GM12878 (cell line): ENCODE data around the gene ENTPD3. TPM values are rescaled to one million over a fixed set of nuclear protein-coding genes. Genes with fewer than 3 reads are reported as not detected.

Experiments
- ATAC-seq: fragments of 200-7000 bp; cut with Tn5 transposase; 3 replicates; pipeline ENCODE4 v1.9.1; 2020; ENCODE audit warnings: mild to moderate bottlenecking, moderate library complexity
- BruUV-seq: library from RNA; stranded (reverse); fragments of 400-500 nt; replicated peaks from 2 replicates; lab custom pipeline; 2021; lab: Mats Ljungman, UMichigan
- CTCF ChIA-PET: fragments of 300-600 bp; sonication (Branson Sonifier 250); formaldehyde crosslinking; extraction: SDS; loops from one replicate; lab custom pipeline; 2021; ENCODE audit warnings: inconsistent platforms; lab: Yijun Ruan, JAX
- POLR2A ChIA-PET: fragments of 350-600 bp; formaldehyde crosslinking; extraction: SDS; loops from one replicate; lab custom pipeline; 2021; ENCODE audit warnings: inconsistent platforms; lab: Charles Lee
- RAD21 ChIA-PET: fragments of 300-600 bp; sonication (Branson Sonifier 250); formaldehyde crosslinking; loops from one replicate; lab custom pipeline; 2023; ENCODE audit warnings: antibody characterized with exemption; ENCODE audit not compliant: unreplicated experiment; lab: Charles Lee
- SMC1A ChIA-PET: fragments of 300-600 bp; sonication (Branson Sonifier 250); formaldehyde crosslinking; loops from one replicate; lab custom pipeline; 2023; ENCODE audit not compliant: unreplicated experiment, uncharacterized antibody; lab: Charles Lee
- DNase-seq: peaks from one replicate; pipeline ENCODE4 v3.0.0-alpha.2; 2011; ENCODE audit warnings: low read depth, low spot score
- FAIRE-seq: peaks from 3 replicates; lab custom pipeline; 2011; peaks lifted over from hg19 to GRCh38; lab: Jason Lieb, UNC
- H2AFZ ChIP-seq: 2 replicates; pipeline ENCODE4 v1.6.0; 2011; ENCODE audit warnings: low read depth, low read length, control low read depth; ENCODE audit not compliant: control insufficient read depth
- H3K27ac ChIP-seq: 2 replicates; pipeline ENCODE4 v1.5.1; 2011; ENCODE audit warnings: control low read depth; ENCODE audit not compliant: control insufficient read depth, insufficient read depth
- H3K27me3 ChIP-seq, 2 experiments: replicated peaks in 1 of 2; 2 replicates each; pipeline versions ENCODE4 v1.6.0 to v1.6.1; 2011; ENCODE audit warnings: low read length in 1 of 2; ENCODE audit not compliant: control insufficient read depth in 2 of 2, insufficient read depth in 2 of 2
- H3K36me3 ChIP-seq, 2 experiments: 2 replicates each; pipeline ENCODE4 v1.5.1; 2011; ENCODE audit warnings: low read length in 1 of 2; ENCODE audit not compliant: control insufficient read depth in 2 of 2, insufficient read depth in 2 of 2
- H3K4me1 ChIP-seq: 2 replicates; pipeline ENCODE4 v1.6.1; 2011; ENCODE audit warnings: mild to moderate bottlenecking, low read length, moderate library complexity, mixed read lengths; ENCODE audit not compliant: control insufficient read depth, insufficient read depth
- H3K4me2 ChIP-seq: 2 replicates; pipeline ENCODE4 v1.6.0; 2011; ENCODE audit warnings: control low read depth; ENCODE audit not compliant: control insufficient read depth, insufficient read depth
- H3K4me3 ChIP-seq: fragments of 200-600 bp; sonication (generic); 2 replicates; pipeline ENCODE4 v1.5.1; 2016
- H3K79me2 ChIP-seq: 2 replicates; pipeline ENCODE4 v1.6.0; 2011; ENCODE audit warnings: low read length; ENCODE audit not compliant: control insufficient read depth, insufficient read depth
- H3K9ac ChIP-seq: 2 replicates; pipeline ENCODE4 v1.8.0; 2011; ENCODE audit warnings: low read length, control low read depth, mixed read lengths; ENCODE audit not compliant: control insufficient read depth, insufficient read depth
- H3K9me3 ChIP-seq: replicated peaks from 3 replicates; pipeline ENCODE4 v1.5.1; 2011; ENCODE audit warnings: mild to moderate bottlenecking, low read length; ENCODE audit not compliant: control insufficient read depth, insufficient read depth
- H4K20me1 ChIP-seq: 2 replicates; pipeline ENCODE4 v1.6.0; 2011; ENCODE audit not compliant: control insufficient read depth, insufficient read depth
- CHD4 ChIP-seq: fragments of 200-600 bp; sonication (generic); IDR thresholded peaks from 2 replicates; pipeline ENCODE4 v1.6.1; 2016; ENCODE audit warnings: mild to moderate bottlenecking
- CREB1 ChIP-seq: IDR thresholded peaks from 2 replicates; pipeline ENCODE4 v1.6.1; 2012; ENCODE audit warnings: low read depth, mild to moderate bottlenecking, inconsistent platforms
- CREM ChIP-seq: IDR thresholded peaks from 2 replicates; pipeline ENCODE4 v1.6.1; 2014; ENCODE audit warnings: antibody characterized with exemption, low read depth
- EED ChIP-seq: sonication (generic); IDR thresholded peaks from 2 replicates; pipeline ENCODE4 v1.6.1; 2016; ENCODE audit warnings: antibody characterized with exemption, low read depth
- HDAC6 ChIP-seq: fragments of 200-600 bp; sonication (generic); IDR thresholded peaks from one replicate; pipeline ENCODE4 v1.8.0; 2017; ENCODE audit warnings: antibody characterized with exemption; ENCODE audit not compliant: unreplicated experiment
- KAT2A ChIP-seq: conservative IDR thresholded peaks from 2 replicates; pipeline ENCODE4 v1.6.1; 2011; ENCODE audit warnings: low read depth, low read length; ENCODE audit not compliant: control insufficient read depth
- NBN ChIP-seq: fragments of 450-650 bp; IDR thresholded peaks from 2 replicates; pipeline ENCODE4 v1.6.1; 2016
- NFIC ChIP-seq: IDR thresholded peaks from 2 replicates; pipeline ENCODE4 v1.6.1; 2012; ENCODE audit warnings: low read depth, mild to moderate bottlenecking, inconsistent platforms, low read length, moderate library complexity
- NFYA ChIP-seq: IDR thresholded peaks from 2 replicates; pipeline ENCODE4 v1.6.1; 2011; ENCODE audit warnings: low read depth, mild to moderate bottlenecking, low read length, improper control_type of control experiment, borderline replicate concordance
- NFYB ChIP-seq: IDR thresholded peaks from 2 replicates; pipeline ENCODE4 v1.6.1; 2011; ENCODE audit warnings: low read depth, mild to moderate bottlenecking, low read length, improper control_type of control experiment, moderate library complexity; ENCODE audit not compliant: insufficient read depth
- POLR2AphosphoS5 ChIP-seq: IDR thresholded peaks from 2 replicates; pipeline ENCODE4 v1.6.1; 2011; ENCODE audit warnings: mild to moderate bottlenecking, low read length, inconsistent platforms
- POU2F2 ChIP-seq: IDR thresholded peaks from 3 replicates; pipeline ENCODE4 v1.6.1; 2011; ENCODE audit warnings: low read depth, mild to moderate bottlenecking, low read length, borderline replicate concordance
- SREBF1 ChIP-seq: IDR thresholded peaks from 2 replicates; pipeline ENCODE4 v1.6.1; 2012; ENCODE audit warnings: mild to moderate bottlenecking, low read length
- SREBF2 ChIP-seq: IDR thresholded peaks from 2 replicates; pipeline ENCODE4 v1.6.1; 2012; ENCODE audit warnings: mild to moderate bottlenecking, low read length
- ZBED1 ChIP-seq: IDR thresholded peaks from 2 replicates; pipeline ENCODE4 v1.6.1; 2016; ENCODE audit warnings: borderline replicate concordance
- ZNF622 ChIP-seq: fragments of 450-650 bp; IDR thresholded peaks from 2 replicates; pipeline ENCODE4 v1.6.1; 2017; ENCODE audit warnings: mild to moderate bottlenecking, inconsistent platforms
- WGBS: methylation state at CpG from one replicate; pipeline ENCODE4 v1.1.6; 2016; ENCODE audit warnings: low lambda C conversion rate; ENCODE audit not compliant: insufficient replicate concordance, insufficient coverage; ENCODE audit errors: missing lambda C conversion rate; 5-methylcytosine and 5-hydroxymethylcytosine counted together
- in situ Hi-C: fragments of 300-500 bp; cut with MboI; formaldehyde crosslinking; loops from 9 replicates; pipeline ENCODE4 v1.14.3; 2018; ENCODE audit warnings: mixed read lengths
- intact Hi-C: fragments of 100-400 bp; cut with micrococcal nuclease; formaldehyde crosslinking; loops from one replicate; pipeline ENCODE4 v1.14.2; 2022; ENCODE audit not compliant: unreplicated experiment
- polyA plus RNA-seq, 11 experiments: library from polyadenylated mRNA; depleted of rRNA in 4 of 11; unstranded in 6 of 11; stranded (reverse) in 5 of 11; fragments of >200 nt; fragmentation: Nextera tagmentation in 4 of 11; fragmentation: Illumina TruSeq in 1 of 11; extraction: Ambion mirVana in 4 of 11; extraction: Trizol in 1 of 11; gene quantifications; 1 replicate in 1 of 11; 2 replicates in 10 of 11; pipeline versions ENCODE4 v1.2.1 to v1.2.3, GENCODE V29; 2011 to 2016; ENCODE audit warnings: inconsistent platforms in 2 of 11, missing spikeins in 2 of 11, low read depth in 1 of 11
- total RNA-seq, 4 experiments: library from RNA; depleted of rRNA in 3 of 4; stranded (reverse); fragments of >200 nt in 3 of 4; fragmentation: Illumina TruSeq in 1 of 4; extraction: Trizol in 1 of 4; gene quantifications; 2 replicates each; pipeline versions ENCODE4 v1.2.1 to v1.2.3, GENCODE V29; 2013 to 2021
- TF ChIP-seq, protein P1 (sequence below): fragments of 450-650 bp; IDR thresholded peaks from 2 replicates; pipeline ENCODE4 v1.6.1; 2017; ENCODE audit warnings: mild to moderate bottlenecking, moderate library complexity
- TF ChIP-seq, protein P2 (sequence below): IDR thresholded peaks from 2 replicates; pipeline ENCODE4 v1.6.1; 2012; ENCODE audit warnings: low read depth, low read length, improper control_type of control experiment
- TF ChIP-seq, protein P3 (sequence below): fragments of 450-650 bp; IDR thresholded peaks from 2 replicates; pipeline ENCODE4 v1.6.1; 2016; ENCODE audit warnings: mild to moderate bottlenecking
- TF ChIP-seq, protein P4 (sequence below): IDR thresholded peaks from 2 replicates; pipeline ENCODE4 v1.6.1; 2011; ENCODE audit warnings: low read depth, low read length, improper control_type of control experiment, borderline replicate concordance

The ENTPD3 gene
- total and polyA plus RNA-seq, 10 of the 15 experiments (the other 5 are each of a cell fraction or from before 2014, with no cell fraction given) = 0.03 TPM; not detected in 9

DNA sequence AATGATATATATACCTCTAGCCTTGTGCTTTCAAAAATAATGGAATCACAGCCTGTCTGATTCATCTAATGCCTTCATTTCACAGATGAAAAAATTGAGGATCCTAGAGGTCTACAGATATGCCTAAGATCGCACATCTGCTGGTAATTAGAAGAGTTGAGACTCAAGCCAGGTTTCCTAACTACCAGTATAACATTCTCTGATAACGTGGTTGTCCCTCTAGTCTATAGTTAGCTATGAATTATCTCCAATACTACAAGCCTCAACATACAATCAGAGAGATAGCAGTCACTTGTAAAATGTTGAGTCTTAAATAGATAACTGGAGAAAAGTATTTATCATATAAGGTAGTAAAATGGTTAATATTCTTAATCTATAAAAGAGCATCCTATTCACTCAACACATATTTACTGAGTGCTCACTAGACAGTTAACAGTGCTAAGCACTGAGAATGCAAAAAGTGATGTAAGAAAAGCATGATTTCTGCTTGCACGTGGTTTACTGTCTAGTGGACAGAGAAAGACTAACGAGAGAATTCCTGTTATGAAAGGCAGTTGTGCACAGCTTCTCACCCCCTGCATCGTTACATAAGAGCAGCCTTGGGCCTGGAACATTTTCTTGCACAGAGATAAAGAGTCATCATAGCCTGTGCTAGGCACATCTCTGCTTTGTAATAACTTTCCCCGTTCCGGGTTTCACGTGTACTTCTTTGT is 4.9 kb upstream of the ENTPD3 start:
- WGBS = 37% methylated on average over 8 of the region's 8 CpGs
- SMC1A ChIA-PET = no interaction called here
- intact Hi-C loops (no loop called here), in situ Hi-C loops (no loop called here)
- RAD21 ChIA-PET = no interaction called here
- no peaks in the 10 kb centered on the region for H3K36me3 ChIP-seq
- H3K9me3 ChIP-seq = no peaks in the 10 kb centered on the region
- FAIRE-seq (no peak), ATAC-seq (no peak), DNase-seq (no peak)
- H3K27ac ChIP-seq = no peak overlapping the region
- H3K4me2 ChIP-seq = no peak overlapping the region
- POLR2A ChIA-PET = no interaction called here
- CTCF ChIA-PET = no interaction called here
- TF ChIP-seq, protein P1, sequence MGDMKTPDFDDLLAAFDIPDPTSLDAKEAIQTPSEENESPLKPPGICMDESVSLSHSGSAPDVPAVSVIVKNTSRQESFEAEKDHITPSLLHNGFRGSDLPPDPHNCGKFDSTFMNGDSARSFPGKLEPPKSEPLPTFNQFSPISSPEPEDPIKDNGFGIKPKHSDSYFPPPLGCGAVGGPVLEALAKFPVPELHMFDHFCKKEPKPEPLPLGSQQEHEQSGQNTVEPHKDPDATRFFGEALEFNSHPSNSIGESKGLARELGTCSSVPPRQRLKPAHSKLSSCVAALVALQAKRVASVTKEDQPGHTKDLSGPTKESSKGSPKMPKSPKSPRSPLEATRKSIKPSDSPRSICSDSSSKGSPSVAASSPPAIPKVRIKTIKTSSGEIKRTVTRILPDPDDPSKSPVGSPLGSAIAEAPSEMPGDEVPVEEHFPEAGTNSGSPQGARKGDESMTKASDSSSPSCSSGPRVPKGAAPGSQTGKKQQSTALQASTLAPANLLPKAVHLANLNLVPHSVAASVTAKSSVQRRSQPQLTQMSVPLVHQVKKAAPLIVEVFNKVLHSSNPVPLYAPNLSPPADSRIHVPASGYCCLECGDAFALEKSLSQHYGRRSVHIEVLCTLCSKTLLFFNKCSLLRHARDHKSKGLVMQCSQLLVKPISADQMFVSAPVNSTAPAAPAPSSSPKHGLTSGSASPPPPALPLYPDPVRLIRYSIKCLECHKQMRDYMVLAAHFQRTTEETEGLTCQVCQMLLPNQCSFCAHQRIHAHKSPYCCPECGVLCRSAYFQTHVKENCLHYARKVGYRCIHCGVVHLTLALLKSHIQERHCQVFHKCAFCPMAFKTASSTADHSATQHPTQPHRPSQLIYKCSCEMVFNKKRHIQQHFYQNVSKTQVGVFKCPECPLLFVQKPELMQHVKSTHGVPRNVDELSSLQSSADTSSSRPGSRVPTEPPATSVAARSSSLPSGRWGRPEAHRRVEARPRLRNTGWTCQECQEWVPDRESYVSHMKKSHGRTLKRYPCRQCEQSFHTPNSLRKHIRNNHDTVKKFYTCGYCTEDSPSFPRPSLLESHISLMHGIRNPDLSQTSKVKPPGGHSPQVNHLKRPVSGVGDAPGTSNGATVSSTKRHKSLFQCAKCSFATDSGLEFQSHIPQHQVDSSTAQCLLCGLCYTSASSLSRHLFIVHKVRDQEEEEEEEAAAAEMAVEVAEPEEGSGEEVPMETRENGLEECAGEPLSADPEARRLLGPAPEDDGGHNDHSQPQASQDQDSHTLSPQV = no peak
- TF ChIP-seq SREBF2 = no peak
- TF ChIP-seq CREM = no peak
- TF ChIP-seq ZNF622 = no peak
- TF ChIP-seq NFYB = no peak
- TF ChIP-seq, protein P2, sequence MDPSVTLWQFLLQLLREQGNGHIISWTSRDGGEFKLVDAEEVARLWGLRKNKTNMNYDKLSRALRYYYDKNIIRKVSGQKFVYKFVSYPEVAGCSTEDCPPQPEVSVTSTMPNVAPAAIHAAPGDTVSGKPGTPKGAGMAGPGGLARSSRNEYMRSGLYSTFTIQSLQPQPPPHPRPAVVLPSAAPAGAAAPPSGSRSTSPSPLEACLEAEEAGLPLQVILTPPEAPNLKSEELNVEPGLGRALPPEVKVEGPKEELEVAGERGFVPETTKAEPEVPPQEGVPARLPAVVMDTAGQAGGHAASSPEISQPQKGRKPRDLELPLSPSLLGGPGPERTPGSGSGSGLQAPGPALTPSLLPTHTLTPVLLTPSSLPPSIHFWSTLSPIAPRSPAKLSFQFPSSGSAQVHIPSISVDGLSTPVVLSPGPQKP = no peak
- no peak for TF ChIP-seq POLR2AphosphoS5
- TF ChIP-seq NFIC = no peak
- TF ChIP-seq NBN = no peak
- no peak for TF ChIP-seq CHD4
- TF ChIP-seq HDAC6 = no peak
- TF ChIP-seq, protein P3, sequence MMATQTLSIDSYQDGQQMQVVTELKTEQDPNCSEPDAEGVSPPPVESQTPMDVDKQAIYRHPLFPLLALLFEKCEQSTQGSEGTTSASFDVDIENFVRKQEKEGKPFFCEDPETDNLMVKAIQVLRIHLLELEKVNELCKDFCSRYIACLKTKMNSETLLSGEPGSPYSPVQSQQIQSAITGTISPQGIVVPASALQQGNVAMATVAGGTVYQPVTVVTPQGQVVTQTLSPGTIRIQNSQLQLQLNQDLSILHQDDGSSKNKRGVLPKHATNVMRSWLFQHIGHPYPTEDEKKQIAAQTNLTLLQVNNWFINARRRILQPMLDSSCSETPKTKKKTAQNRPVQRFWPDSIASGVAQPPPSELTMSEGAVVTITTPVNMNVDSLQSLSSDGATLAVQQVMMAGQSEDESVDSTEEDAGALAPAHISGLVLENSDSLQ = no peak
- TF ChIP-seq ZBED1 = no peak
- TF ChIP-seq, protein P4, sequence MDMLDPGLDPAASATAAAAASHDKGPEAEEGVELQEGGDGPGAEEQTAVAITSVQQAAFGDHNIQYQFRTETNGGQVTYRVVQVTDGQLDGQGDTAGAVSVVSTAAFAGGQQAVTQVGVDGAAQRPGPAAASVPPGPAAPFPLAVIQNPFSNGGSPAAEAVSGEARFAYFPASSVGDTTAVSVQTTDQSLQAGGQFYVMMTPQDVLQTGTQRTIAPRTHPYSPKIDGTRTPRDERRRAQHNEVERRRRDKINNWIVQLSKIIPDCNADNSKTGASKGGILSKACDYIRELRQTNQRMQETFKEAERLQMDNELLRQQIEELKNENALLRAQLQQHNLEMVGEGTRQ = no peak
- TF ChIP-seq POU2F2 = no peak
- no peak for TF ChIP-seq NFYA
- no peak for TF ChIP-seq CREB1
- no peak for TF ChIP-seq EED
- no peak for TF ChIP-seq KAT2A
- no peak for TF ChIP-seq SREBF1
- H3K79me2 ChIP-seq = no peaks in the 10 kb centered on the region
- no peak overlapping the region for H3K4me3 ChIP-seq
- H4K20me1 ChIP-seq = no peaks in the 10 kb centered on the region
- H3K4me1 ChIP-seq = no peaks in the 10 kb centered on the region
- H2AFZ ChIP-seq = no peak overlapping the region
- peaks cover 0 to 7% of the 10 kb centered on the region in 2 experiments; a peak in 3 of 4 replicates for H3K27me3 ChIP-seq
- BruUV-seq = no TSS peak
- no peak overlapping the region for H3K9ac ChIP-seq
